ENCODE results near the gene TMEM114.

Gene TMEM114

GRCh38 chr16:8587065-8587464, 3.2 kb downstream of the TMEM114 start:
- no peak for TF ChIP-seq CTCF (IDR thresholded peaks at IDR 0.05; ENCODE audit: insufficient read depth, low read length, poor library complexity, severe bottlenecking)
- H3K4me3 ChIP-seq (replicated peaks; ENCODE audit: low read depth, low read length), result no peak overlapping the region
- no peak for DNase-seq (ENCODE audit: extremely low read depth, insufficient read length)
- peaks cover 2% of the 10 kb centered on the region for H3K27me3 ChIP-seq (replicated peaks; ENCODE audit: control insufficient read depth, insufficient read depth, low read length)
- H3K36me3 ChIP-seq (ENCODE audit: control insufficient read depth, insufficient read depth, low read length), result no peaks in the 10 kb centered on the region

- Histone ChIP-seq H3K36me3 (ENCODE audit: control insufficient read depth, insufficient read depth, low read length) (no peaks in the 10 kb centered on the region), H3K27me3 (replicated peaks; ENCODE audit: control insufficient read depth, insufficient read depth, low read length) (peaks cover 2% of the 10 kb centered on the region), H3K4me3 (replicated peaks; ENCODE audit: low read depth, low read length) (no peak overlapping the region)
- DNase-seq (ENCODE audit: extremely low read depth, insufficient read length), result no peak
- no peak for TF ChIP-seq CTCF (IDR thresholded peaks at IDR 0.05; ENCODE audit: insufficient read depth, low read length, poor library complexity, severe bottlenecking)
These were observed 4.5 kb downstream of the TMEM114 start for GRCh38 chr16:8585857-8586256.

GRCh38 chr16:8585041-8585440, 5.3 kb downstream of the TMEM114 start:
- no peak for DNase-seq (ENCODE audit: extremely low read depth, insufficient read length)
- H3K27me3 ChIP-seq (replicated peaks; ENCODE audit: control insufficient read depth, insufficient read depth, low read length), result peaks cover 2% of the 10 kb centered on the region
- no peak overlapping the region for H3K4me3 ChIP-seq (replicated peaks; ENCODE audit: low read depth, low read length)
- no peak for TF ChIP-seq CTCF (IDR thresholded peaks at IDR 0.05; ENCODE audit: insufficient read depth, low read length, poor library complexity, severe bottlenecking)
- H3K36me3 ChIP-seq (ENCODE audit: control insufficient read depth, insufficient read depth, low read length), result no peaks in the 10 kb centered on the region

- DNase-seq (ENCODE audit: extremely low read depth, insufficient read length), result no peak
These were observed 6.6 kb downstream of the TMEM114 start for GRCh38 chr16:8583732-8584131.

GRCh38 chr16:8583199-8583598, 7.1 kb downstream of the TMEM114 start:
- TF ChIP-seq CTCF (IDR thresholded peaks at IDR 0.05; ENCODE audit: insufficient read depth, low read length, poor library complexity, severe bottlenecking), result no peak
- H3K36me3 ChIP-seq (ENCODE audit: control insufficient read depth, insufficient read depth, low read length), result no peaks in the 10 kb centered on the region
- H3K4me3 ChIP-seq (replicated peaks; ENCODE audit: low read depth, low read length), result no peak overlapping the region
- no peaks in the 10 kb centered on the region; the same call in 1 of the 2 replicates for H3K27me3 ChIP-seq (replicated peaks; ENCODE audit: control insufficient read depth, insufficient read depth, low read length)
- DNase-seq (ENCODE audit: extremely low read depth, insufficient read length), result no peak

More at GRCh38 chr16:8583732-8584131, 6.6 kb downstream of the TMEM114 start:
- no peak for TF ChIP-seq CTCF (IDR thresholded peaks at IDR 0.05; ENCODE audit: insufficient read depth, low read length, poor library complexity, severe bottlenecking)
- Histone ChIP-seq H3K36me3 (ENCODE audit: control insufficient read depth, insufficient read depth, low read length) (no peaks in the 10 kb centered on the region), H3K27me3 (replicated peaks; ENCODE audit: control insufficient read depth, insufficient read depth, low read length) (peaks cover 2% of the 10 kb centered on the region), H3K4me3 (replicated peaks; ENCODE audit: low read depth, low read length) (no peak overlapping the region)

All from GM06990 (cell line).